GM12878 (cell line): Measurements from ENCODE around the gene RERE.

Experiments
- ATF2 ChIP-seq: IDR thresholded peaks from 2 replicates; pipeline ENCODE4 v1.6.1; 2012; ENCODE audit warnings: low read length, inconsistent platforms
- CEBPB ChIP-seq, 2 experiments: fragments of 150-350 bp in 1 of 2; IDR thresholded peaks; 2 replicates each; pipeline ENCODE4 v1.6.1; 2012 to 2014; ENCODE audit warnings: low read depth in 2 of 2, low read length in 2 of 2, borderline replicate concordance in 1 of 2, inconsistent platforms in 1 of 2
- CTCF ChIP-seq, 3 experiments: IDR thresholded peaks in 2 of 3; conservative IDR thresholded peaks in 1 of 3; 2 replicates each; pipeline ENCODE4 v1.5.1; 2011; ENCODE audit warnings: low read depth in 3 of 3, low read length in 3 of 3, mild to moderate bottlenecking in 3 of 3, control low read depth in 2 of 3, moderate library complexity in 2 of 3, inconsistent platforms in 1 of 3, mixed read lengths in 1 of 3; ENCODE audit not compliant: control insufficient read depth in 2 of 3, insufficient read depth in 1 of 3; ENCODE audit errors: extremely low read depth in 1 of 3
- EZH2 ChIP-seq: IDR thresholded peaks from 2 replicates; pipeline ENCODE4 v1.6.1; 2012; ENCODE audit warnings: low read depth, mild to moderate bottlenecking, control low read depth, inconsistent platforms, low read length, borderline replicate concordance; ENCODE audit not compliant: control insufficient read depth
- GABPA ChIP-seq: IDR thresholded peaks from 2 replicates; pipeline ENCODE4 v1.6.1; 2014; ENCODE audit warnings: antibody characterized with exemption, low read depth, mild to moderate bottlenecking, inconsistent platforms
- HCFC1 ChIP-seq: fragments of 150-350 bp; IDR thresholded peaks from 2 replicates; pipeline ENCODE4 v1.6.1; 2014; ENCODE audit warnings: low read length
- HDGF ChIP-seq: fragments of 450-650 bp; IDR thresholded peaks from 2 replicates; pipeline ENCODE4 v1.6.1; 2016; ENCODE audit warnings: antibody characterized with exemption
- JUND ChIP-seq: IDR thresholded peaks from 2 replicates; pipeline ENCODE4 v1.6.1; 2012; ENCODE audit warnings: low read depth, mild to moderate bottlenecking, low read length, improper control_type of control experiment, moderate library complexity
- POLR2A ChIP-seq: IDR thresholded peaks from 2 replicates; pipeline ENCODE4 v1.6.1; 2011; ENCODE audit warnings: low read depth, mild to moderate bottlenecking, low read length
- POLR2AphosphoS5 ChIP-seq: IDR thresholded peaks from 2 replicates; pipeline ENCODE4 v1.6.1; 2011; ENCODE audit warnings: mild to moderate bottlenecking, low read length, inconsistent platforms
- RBBP5 ChIP-seq: fragments of 200-600 bp; sonication (generic); conservative IDR thresholded peaks from 2 replicates; pipeline ENCODE4 v1.6.1; 2016
- REST ChIP-seq: IDR thresholded peaks from 2 replicates; pipeline ENCODE4 v1.6.1; 2012; ENCODE audit warnings: mild to moderate bottlenecking, low read depth, low read length
- YY1 ChIP-seq: IDR thresholded peaks from 2 replicates; pipeline ENCODE4 v1.6.1; 2011; ENCODE audit warnings: low read depth, mild to moderate bottlenecking, low read length

- TF ChIP-seq CTCF (IDR thresholded peaks at IDR 0.05 in 2 of 3, conservative IDR thresholded peaks at IDR 0.05 in 1 of 3; ENCODE audit: control insufficient read depth in 2 of 3, extremely low read depth in 1 of 3, insufficient read depth in 1 of 3, low read depth in 3 of 3, low read length in 3 of 3), result no peak
- TF ChIP-seq EZH2, result no peak
- no peak for TF ChIP-seq POLR2AphosphoS5
- TF ChIP-seq POLR2A, result no peak
- TF ChIP-seq GABPA, result no peak
- no peak for TF ChIP-seq HDGF
- TF ChIP-seq REST, result no peak
- no peak for TF ChIP-seq YY1
- TF ChIP-seq RBBP5, result no peak
- TF ChIP-seq CEBPB (IDR thresholded peaks at IDR 0.05; ENCODE audit: borderline replicate concordance in 1 of 2, low read depth in 2 of 2, low read length in 2 of 2), result no peak
- no peak for TF ChIP-seq JUND
- no peak for TF ChIP-seq ATF2
- TF ChIP-seq HCFC1, result no peak
Measured at GRCh38 chr1:8425781-8426161, 391.7 kb downstream of the RERE start.
